GM12872 (cell line): ENCODE data around the gene C21orf58.

Source experiments
- CTCF ChIP-seq: IDR thresholded peaks from 3 replicates; pipeline ENCODE4 v1.5.1; 2011; ENCODE audit warnings: low read depth, mild to moderate bottlenecking, low read length, moderate library complexity; ENCODE audit not compliant: insufficient read depth

Gene C21orf58

GRCh38 chr21:46287541-46287940, 36.1 kb downstream of the C21orf58 start:
- no peak for TF ChIP-seq CTCF

- TF ChIP-seq CTCF, result no peak
These were observed 37.0 kb downstream of the C21orf58 start for GRCh38 chr21:46286648-46287002.

- TF ChIP-seq CTCF, result peak; percentile 34; the same call in 2 of the 3 replicates
These were observed 37.7 kb downstream of the C21orf58 start, which contains the start of gene YBEY for GRCh38 chr21:46285761-46286647. Gene YBEY (plus strand): TSS chr21:46286342. CDS start chr21:46286914, 572 bp downstream.

- TF ChIP-seq CTCF, result no peak
These were observed 38.4 kb downstream of the C21orf58 start, which contains the start of gene MCM3AP for GRCh38 chr21:46285206-46285661. Gene MCM3AP (minus strand): TSS chr21:46285611. CDS start chr21:46285286, 325 bp downstream.

GRCh38 chr21:46284733-46285132, 38.9 kb downstream of the C21orf58 start:
- TF ChIP-seq CTCF, result no peak

- TF ChIP-seq CTCF, result no peak
These were observed 39.5 kb downstream of the C21orf58 start for GRCh38 chr21:46284077-46284644.

GRCh38 chr21:46274797-46275390, 48.8 kb downstream of the C21orf58 start:
- no peak for TF ChIP-seq CTCF
